Astrocyte (in vitro differentiated cells and primary cell): ENCODE results near the gene PRPF4.

Source experiments
- EZH2 ChIP-seq: IDR thresholded peaks from 2 replicates; pipeline ENCODE4 v1.6.1; 2012; ENCODE audit warnings: mild to moderate bottlenecking, low read length, inconsistent platforms; ENCODE audit not compliant: insufficient read depth
- TF ChIP-seq, protein P1 (sequence below): IDR thresholded peaks from 2 replicates; pipeline ENCODE4 v1.5.1; 2011; ENCODE audit warnings: low read depth, mild to moderate bottlenecking, inconsistent platforms, low read length, moderate library complexity; ENCODE audit not compliant: insufficient read depth

DNA sequence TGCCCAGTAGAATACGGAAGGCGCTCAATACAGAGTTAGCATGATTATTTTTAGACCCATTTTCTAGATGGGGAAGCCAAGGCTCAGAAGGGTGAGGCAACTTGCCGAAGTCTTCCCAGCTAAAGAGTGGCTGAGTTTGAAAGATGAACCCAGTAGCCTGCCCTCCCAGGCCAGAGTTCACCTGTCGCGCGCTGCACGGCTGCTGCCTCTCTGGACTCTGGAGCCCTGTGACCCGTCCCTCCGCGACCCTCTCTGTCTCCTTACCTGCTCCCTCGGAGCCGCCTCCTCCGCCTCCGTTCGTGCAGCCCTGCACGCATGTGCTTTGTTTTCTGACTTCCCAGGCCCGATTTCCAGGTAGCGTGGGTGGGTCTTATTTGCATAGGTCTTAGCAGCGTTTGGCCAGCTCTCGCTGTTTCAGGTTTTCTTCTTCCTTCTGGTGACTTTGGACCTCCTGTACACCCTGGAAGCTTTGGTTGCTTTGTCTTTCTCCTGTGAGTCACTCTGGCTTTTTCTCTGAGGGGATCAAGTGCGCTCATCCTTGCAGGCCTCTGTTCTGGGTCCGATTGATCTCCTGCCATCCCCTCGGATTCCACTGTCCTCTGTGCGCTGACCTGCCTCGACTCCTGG is 27.4 kb downstream of the PRPF4 start, which contains the start of gene RNF183:
- TF ChIP-seq, protein P1, sequence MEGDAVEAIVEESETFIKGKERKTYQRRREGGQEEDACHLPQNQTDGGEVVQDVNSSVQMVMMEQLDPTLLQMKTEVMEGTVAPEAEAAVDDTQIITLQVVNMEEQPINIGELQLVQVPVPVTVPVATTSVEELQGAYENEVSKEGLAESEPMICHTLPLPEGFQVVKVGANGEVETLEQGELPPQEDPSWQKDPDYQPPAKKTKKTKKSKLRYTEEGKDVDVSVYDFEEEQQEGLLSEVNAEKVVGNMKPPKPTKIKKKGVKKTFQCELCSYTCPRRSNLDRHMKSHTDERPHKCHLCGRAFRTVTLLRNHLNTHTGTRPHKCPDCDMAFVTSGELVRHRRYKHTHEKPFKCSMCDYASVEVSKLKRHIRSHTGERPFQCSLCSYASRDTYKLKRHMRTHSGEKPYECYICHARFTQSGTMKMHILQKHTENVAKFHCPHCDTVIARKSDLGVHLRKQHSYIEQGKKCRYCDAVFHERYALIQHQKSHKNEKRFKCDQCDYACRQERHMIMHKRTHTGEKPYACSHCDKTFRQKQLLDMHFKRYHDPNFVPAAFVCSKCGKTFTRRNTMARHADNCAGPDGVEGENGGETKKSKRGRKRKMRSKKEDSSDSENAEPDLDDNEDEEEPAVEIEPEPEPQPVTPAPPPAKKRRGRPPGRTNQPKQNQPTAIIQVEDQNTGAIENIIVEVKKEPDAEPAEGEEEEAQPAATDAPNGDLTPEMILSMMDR, result no peak
- no peak for TF ChIP-seq EZH2
